BLaER1 treated with 17β-estradiol and CSF1 and Interleukin-3, amounts not matched to agents 10 nM and 100 nM (cell line): Measurements from ENCODE around the gene BCCIP.

Experiments
- H3K27ac ChIP-seq, 11 experiments: shearing (Covaris generic); formaldehyde crosslinking; 2 replicates each; pipeline ENCODE4 v1.8.1; 2022
- H3K27me3 ChIP-seq, 11 experiments: shearing (Covaris generic); formaldehyde crosslinking; 2 replicates each; pipeline ENCODE4 v1.8.1; 2022
- H3K36me3 ChIP-seq, 11 experiments: shearing (Covaris generic); formaldehyde crosslinking; 2 replicates each; pipeline ENCODE4 v1.8.1; 2022
- H3K4me1 ChIP-seq, 10 experiments: shearing (Covaris generic); formaldehyde crosslinking; 2 replicates each; pipeline ENCODE4 v1.8.1; 2022
- H3K4me2 ChIP-seq, 11 experiments: shearing (Covaris generic); formaldehyde crosslinking; 2 replicates each; pipeline ENCODE4 v1.8.1; 2022
- H3K4me3 ChIP-seq, 10 experiments: shearing (Covaris generic); formaldehyde crosslinking; 2 replicates each; pipeline ENCODE4 v1.8.1; 2022
- H3K9ac ChIP-seq, 11 experiments: shearing (Covaris generic); formaldehyde crosslinking; 2 replicates each; pipeline ENCODE4 v1.8.1; 2022
- H3K9me3 ChIP-seq, 11 experiments: shearing (Covaris generic); formaldehyde crosslinking; replicated peaks in 1 of 11; 2 replicates each; pipeline ENCODE4 v1.8.1; 2022
- H4K20me1 ChIP-seq, 11 experiments: shearing (Covaris generic); formaldehyde crosslinking; 2 replicates each; pipeline ENCODE4 v1.8.1; 2022
- Cebpa-rat ChIP-seq, 11 experiments: shearing (Covaris generic); IDR thresholded peaks; 2 replicates each; pipeline ENCODE4 v1.8.1; 2022

Gene BCCIP

DNA sequence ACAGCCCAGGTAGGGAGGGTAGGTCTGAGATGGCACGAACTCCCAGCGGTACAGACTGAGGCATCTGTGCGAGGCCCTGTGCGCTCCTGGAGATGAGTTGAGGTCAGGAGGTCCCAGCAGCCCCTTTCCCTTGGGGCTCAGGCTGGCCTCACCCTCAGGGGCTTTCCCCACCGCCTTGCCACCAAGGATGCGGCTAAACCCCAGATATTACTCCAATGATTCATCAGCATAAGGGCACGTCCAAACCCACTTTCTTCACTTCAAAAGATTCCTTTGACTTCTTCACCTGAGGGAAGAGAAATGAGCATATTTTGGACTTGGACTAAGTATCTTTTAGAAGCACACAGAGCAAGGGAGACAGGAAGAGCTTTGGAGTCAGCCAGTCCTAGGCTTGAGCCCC is 20.6 kb upstream of the BCCIP start:
- H3K36me3 ChIP-seq, result peaks cover 53 to 96% (median 75%) of the 10 kb centered on the region in 11 experiments
- peaks cover 0 to 10% (median 0%) of the 10 kb centered on the region in 11 experiments; a peak in 3 of 22 replicates for H4K20me1 ChIP-seq
- H3K4me3 ChIP-seq, result peak overlapping the region in 1 of 10 experiments; percentile 2; a peak in 1 of 20 replicates
- H3K27me3 ChIP-seq, result no peaks in the 10 kb centered on the region
- peaks cover 0 to 47% (median 36%) of the 10 kb centered on the region in 10 experiments; a peak in 17 of 20 replicates for H3K4me1 ChIP-seq
- H3K4me2 ChIP-seq, result peak overlapping the region in 9 of 11 experiments; percentile 28 to 87 (median 73); a peak in 17 of 22 replicates
- H3K9ac ChIP-seq, result peak overlapping the region in 2 of 11 experiments; percentile 29; a peak in 2 of 22 replicates
- peaks cover 0 to 14% (median 12%) of the 10 kb centered on the region in 11 experiments; a peak in 16 of 22 replicates for H3K9me3 ChIP-seq
- no peak for TF ChIP-seq Cebpa-rat (IDR thresholded peaks at IDR 0.05)
- peak overlapping the region in 5 of 11 experiments; percentile 5 to 65 (median 64); a peak in 8 of 22 replicates for H3K27ac ChIP-seq

DNA sequence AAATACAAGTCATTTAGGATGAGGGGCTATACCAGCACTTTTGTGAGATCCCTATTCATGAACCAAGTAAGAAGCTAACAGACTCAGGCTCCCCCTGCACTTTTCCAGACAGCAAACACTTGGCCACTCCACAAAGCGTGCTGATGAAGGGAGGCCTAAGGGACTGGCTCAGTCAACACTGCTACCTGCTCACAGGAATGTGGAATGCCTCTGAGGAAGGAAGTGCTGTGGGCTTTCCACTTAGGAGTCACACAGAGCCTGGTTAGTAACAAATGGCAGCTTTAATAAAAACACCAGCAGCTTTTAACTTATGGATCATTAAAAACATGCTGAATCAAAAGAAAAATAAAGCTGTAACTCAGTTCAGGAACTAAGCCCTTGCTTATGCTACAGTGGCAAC is 15.3 kb upstream of the BCCIP start:
- Histone ChIP-seq H3K9ac (no peak overlapping the region), H3K36me3 (peaks cover 68 to 97% (median 86%) of the 10 kb centered on the region in 11 experiments)
- no peak for TF ChIP-seq Cebpa-rat (IDR thresholded peaks at IDR 0.05)

DNA sequence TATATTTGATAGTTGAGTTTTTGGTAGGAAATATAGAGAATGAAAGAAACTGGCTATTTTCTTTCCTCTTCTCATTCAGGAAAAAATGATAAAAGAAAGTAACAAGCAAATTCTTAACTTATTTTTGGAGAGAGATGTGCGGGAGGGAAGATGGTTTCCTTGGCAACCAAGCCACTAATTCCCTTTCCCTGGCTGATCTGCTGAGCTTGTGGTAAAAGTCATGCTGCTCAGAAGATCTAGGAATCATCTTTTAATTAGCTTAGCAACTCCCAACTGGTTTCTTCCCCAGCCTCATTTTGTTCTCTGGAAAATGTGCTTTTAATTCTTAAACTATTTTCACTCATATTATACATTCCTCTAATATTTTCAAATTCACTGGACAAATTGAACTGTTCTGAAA is 12.1 kb upstream of the BCCIP start:
- Histone ChIP-seq H3K9me3 (peaks cover 0 to 7% (median 0%) of the 10 kb centered on the region in 11 experiments; a peak in 2 of 22 replicates), H3K4me2 (peak overlapping the region in 5 of 11 experiments; percentile 3 to 36 (median 13); a peak in 5 of 22 replicates), H3K27me3 (no peaks in the 10 kb centered on the region), H4K20me1 (peaks cover 0 to 4% (median 0%) of the 10 kb centered on the region in 11 experiments; a peak in 3 of 22 replicates), H3K4me1 (peaks cover 0 to 12% (median 8%) of the 10 kb centered on the region in 10 experiments; a peak in 14 of 20 replicates), H3K36me3 (peaks cover 75 to 97% (median 90%) of the 10 kb centered on the region in 11 experiments), H3K4me3 (no peak overlapping the region), H3K9ac (no peak overlapping the region), H3K27ac (no peak overlapping the region)
- no peak for TF ChIP-seq Cebpa-rat (IDR thresholded peaks at IDR 0.05)

More for the DNA sequence above, 15.3 kb upstream of the BCCIP start:
- H4K20me1 ChIP-seq, result peaks cover 0 to 7% (median 0%) of the 10 kb centered on the region in 11 experiments; a peak in 1 of 22 replicates
- H3K4me1 ChIP-seq, result peaks cover 0 to 19% (median 16%) of the 10 kb centered on the region in 10 experiments; a peak in 18 of 20 replicates
- H3K4me3 ChIP-seq, result no peak overlapping the region
- no peak overlapping the region for H3K4me2 ChIP-seq
- no peak overlapping the region for H3K27ac ChIP-seq
- peaks cover 0 to 7% (median 0%) of the 10 kb centered on the region in 11 experiments; a peak in 2 of 22 replicates for H3K9me3 ChIP-seq
- no peaks in the 10 kb centered on the region for H3K27me3 ChIP-seq

DNA sequence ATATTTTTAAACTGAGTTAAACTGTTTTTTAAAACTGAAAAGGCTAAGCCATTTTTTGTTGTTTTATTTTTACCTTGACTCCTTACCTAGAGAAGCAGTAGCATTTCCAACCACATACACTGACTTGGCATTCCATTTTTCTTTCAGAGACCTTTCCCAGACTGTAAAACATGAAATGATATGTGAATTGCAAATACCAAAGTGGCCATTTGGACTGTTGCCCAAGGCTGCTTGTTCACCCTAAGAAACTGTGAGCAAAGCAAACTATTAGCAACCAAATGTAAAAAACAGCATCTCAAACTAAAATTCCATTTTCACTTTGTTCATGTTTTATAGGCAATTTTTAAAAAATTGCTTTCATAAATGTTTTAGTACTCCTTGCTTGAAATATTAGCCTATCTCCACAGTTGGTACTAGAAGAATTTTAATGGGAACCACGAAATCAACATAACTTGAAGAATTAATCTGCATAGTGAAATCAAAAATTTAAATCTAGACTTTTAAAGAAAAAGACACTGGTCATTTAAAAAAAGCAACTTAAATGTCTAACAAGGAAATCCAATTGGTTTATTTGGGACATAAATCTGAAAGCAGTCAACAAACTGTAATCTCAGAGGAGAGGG is 11.1 kb upstream of the BCCIP start:
- no peak for TF ChIP-seq Cebpa-rat (IDR thresholded peaks at IDR 0.05)
- H3K27me3 ChIP-seq, result no peaks in the 10 kb centered on the region
- H4K20me1 ChIP-seq, result peaks cover 0 to 5% (median 0%) of the 10 kb centered on the region in 11 experiments; a peak in 3 of 22 replicates
- H3K9ac ChIP-seq, result no peak overlapping the region
- H3K9me3 ChIP-seq, result peaks cover 0 to 7% (median 0%) of the 10 kb centered on the region in 11 experiments; a peak in 2 of 22 replicates
- no peak overlapping the region for H3K4me2 ChIP-seq
- H3K4me1 ChIP-seq, result peaks cover 0 to 12% (median 8%) of the 10 kb centered on the region in 10 experiments; a peak in 14 of 20 replicates
- no peak overlapping the region for H3K27ac ChIP-seq
- peaks cover 66 to 91% (median 81%) of the 10 kb centered on the region in 11 experiments for H3K36me3 ChIP-seq
- no peak overlapping the region for H3K4me3 ChIP-seq

DNA sequence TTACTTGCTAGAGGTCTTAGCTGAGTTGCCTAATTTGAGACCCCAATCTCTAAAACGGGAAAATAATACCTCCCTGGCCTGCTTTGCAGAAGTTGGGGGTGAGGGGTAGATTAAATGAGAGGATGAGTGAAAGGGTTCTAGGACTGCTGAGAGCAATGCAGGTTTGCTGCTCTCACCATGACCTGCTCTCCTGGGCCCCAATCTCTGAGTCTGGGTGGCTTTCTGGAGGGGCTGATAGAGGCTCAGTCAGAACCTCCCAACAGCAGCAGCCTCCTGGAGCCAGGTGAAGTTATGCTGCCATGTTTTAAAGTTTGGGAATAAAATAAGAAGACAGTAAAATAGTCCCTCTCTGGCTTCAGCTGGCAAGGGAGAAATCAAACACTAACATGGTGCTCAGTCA is 7.6 kb upstream of the BCCIP start:
- H3K4me2 ChIP-seq, result no peak overlapping the region
- H3K4me1 ChIP-seq, result peaks cover 4 to 11% (median 7%) of the 10 kb centered on the region in 10 experiments; a peak in 18 of 20 replicates
- no peak overlapping the region for H3K4me3 ChIP-seq
- peaks cover 0 to 5% (median 0%) of the 10 kb centered on the region in 11 experiments; a peak in 3 of 22 replicates for H4K20me1 ChIP-seq
- no peak overlapping the region for H3K9ac ChIP-seq
- peaks cover 40 to 57% (median 50%) of the 10 kb centered on the region in 11 experiments for H3K36me3 ChIP-seq
- H3K27ac ChIP-seq, result no peak overlapping the region
- no peaks in the 10 kb centered on the region for H3K9me3 ChIP-seq
- no peaks in the 10 kb centered on the region for H3K27me3 ChIP-seq
- no peak for TF ChIP-seq Cebpa-rat (IDR thresholded peaks at IDR 0.05)

DNA sequence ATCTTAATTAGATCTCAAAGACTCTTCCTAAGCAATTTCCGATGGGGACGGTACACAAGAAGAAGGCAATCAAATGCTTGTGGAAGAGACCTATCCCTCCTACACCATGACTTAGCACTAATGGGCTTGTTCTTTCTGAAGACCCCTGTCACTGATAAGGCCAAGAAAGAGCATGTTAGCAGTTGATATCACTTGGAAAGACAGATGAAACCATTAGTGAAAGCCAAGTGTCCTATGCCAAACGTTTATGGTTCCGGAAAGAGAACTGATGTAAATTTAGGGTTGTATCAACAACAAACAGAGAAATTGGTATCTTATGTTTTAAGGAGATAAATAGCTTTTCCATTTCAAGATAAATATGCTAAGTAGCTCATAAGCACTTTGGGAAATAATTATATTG is 6.8 kb upstream of the BCCIP start:
- H3K4me2 ChIP-seq, result no peak overlapping the region
- H4K20me1 ChIP-seq, result peaks cover 0 to 5% (median 0%) of the 10 kb centered on the region in 11 experiments; a peak in 3 of 22 replicates
- no peaks in the 10 kb centered on the region for H3K27me3 ChIP-seq
- H3K27ac ChIP-seq, result no peak overlapping the region
- TF ChIP-seq Cebpa-rat (IDR thresholded peaks at IDR 0.05), result no peak
- no peak overlapping the region for H3K4me3 ChIP-seq
- H3K4me1 ChIP-seq, result peaks cover 3 to 16% (median 7%) of the 10 kb centered on the region in 10 experiments; a peak in 18 of 20 replicates
- H3K9me3 ChIP-seq, result no peaks in the 10 kb centered on the region
- no peak overlapping the region for H3K9ac ChIP-seq
- peaks cover 38 to 50% (median 44%) of the 10 kb centered on the region in 11 experiments for H3K36me3 ChIP-seq

DNA sequence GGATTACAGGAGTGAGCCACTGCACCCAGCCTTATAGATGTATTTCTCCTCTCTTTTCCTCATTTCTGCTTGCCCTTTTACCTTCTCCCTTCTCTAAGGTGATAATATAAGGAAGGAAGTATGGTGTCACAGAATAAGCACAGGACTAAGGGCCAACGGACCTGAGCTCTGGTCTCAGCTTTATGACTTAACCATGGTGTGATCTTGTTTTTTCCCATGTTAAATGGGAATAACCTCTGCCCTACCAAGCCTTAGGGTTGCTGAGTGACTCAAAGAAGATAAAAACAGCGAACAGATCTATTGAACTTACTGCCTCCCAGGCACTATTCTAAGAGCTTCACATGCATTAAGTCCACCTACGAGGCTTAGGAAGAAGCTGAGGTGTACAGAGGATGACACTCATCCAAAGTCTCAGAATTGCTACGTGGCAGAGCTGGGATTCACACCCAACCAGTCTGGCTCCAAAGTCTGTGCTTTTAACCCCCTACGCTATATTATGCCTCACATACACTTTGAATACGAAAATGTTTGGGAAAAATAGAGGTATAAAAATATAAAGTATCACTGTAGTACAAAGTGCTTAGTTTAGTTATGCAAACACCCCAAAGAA is 5.9 kb upstream of the BCCIP start:
- peaks cover 32 to 45% (median 37%) of the 10 kb centered on the region in 11 experiments for H3K36me3 ChIP-seq
- no peak overlapping the region for H3K9ac ChIP-seq
- no peak overlapping the region for H3K27ac ChIP-seq
- H3K27me3 ChIP-seq, result no peaks in the 10 kb centered on the region
- no peak overlapping the region for H3K4me3 ChIP-seq
- no peak overlapping the region for H3K4me2 ChIP-seq
- H3K4me1 ChIP-seq, result peaks cover 12 to 25% (median 16%) of the 10 kb centered on the region in 10 experiments
- H3K9me3 ChIP-seq, result no peaks in the 10 kb centered on the region
- peaks cover 0 to 5% (median 0%) of the 10 kb centered on the region in 11 experiments; a peak in 3 of 22 replicates for H4K20me1 ChIP-seq
- no peak for TF ChIP-seq Cebpa-rat (IDR thresholded peaks at IDR 0.05)

DNA sequence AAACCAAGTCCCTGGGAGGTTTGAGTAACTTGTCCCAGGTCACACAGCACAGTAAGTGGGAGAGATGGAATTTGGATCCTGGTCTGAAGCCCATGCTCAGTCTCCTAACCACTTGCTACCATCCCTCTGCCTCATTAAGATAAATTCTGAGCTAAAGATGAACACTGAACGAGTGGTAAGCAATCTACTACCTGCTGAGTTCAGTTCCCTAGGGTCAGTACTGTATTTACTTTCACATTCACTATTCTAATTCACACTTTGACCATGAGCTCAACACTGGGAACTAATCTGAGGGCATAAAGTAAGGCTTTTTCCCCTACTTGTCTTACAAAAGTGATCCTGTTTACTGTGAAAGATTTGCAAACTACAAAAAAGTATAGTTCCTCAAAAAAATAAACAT is 2.6 kb upstream of the BCCIP start:
- peaks cover under 1 to 24% (median 19%) of the 10 kb centered on the region in 11 experiments; a peak in 16 of 22 replicates for H4K20me1 ChIP-seq
- peaks cover 9 to 20% (median 16%) of the 10 kb centered on the region in 11 experiments; a peak in 20 of 22 replicates for H3K36me3 ChIP-seq
- TF ChIP-seq Cebpa-rat (IDR thresholded peaks at IDR 0.05), result no peak
- peak overlapping the region in 1 of 11 experiments; percentile 30; a peak in 1 of 22 replicates for H3K9ac ChIP-seq
- H3K4me2 ChIP-seq, result peak overlapping the region in 3 of 11 experiments; percentile 72 to 89 (median 88); a peak in 4 of 22 replicates
- no peaks in the 10 kb centered on the region for H3K9me3 ChIP-seq
- no peaks in the 10 kb centered on the region for H3K27me3 ChIP-seq
- H3K4me1 ChIP-seq, result peaks cover 29 to 42% (median 33%) of the 10 kb centered on the region in 10 experiments
- no peak overlapping the region for H3K27ac ChIP-seq
- H3K4me3 ChIP-seq, result no peak overlapping the region
